Glutamatergic neuron (in vitro differentiated cells): ENCODE results near the gene NUDT4. TPM values are rescaled to one million over a fixed set of nuclear protein-coding genes. Genes with fewer than 3 reads are reported as not detected.

Source experiments
- DNase-seq: peaks from one replicate; pipeline ENCODE4 v3.0.0; 2022
- H3K27ac Mint-ChIP-seq: one replicate; pipeline ENCODE4 v1.8.0; 2020; ENCODE audit warnings: mild to moderate bottlenecking, mixed read lengths, inconsistent platforms; ENCODE audit not compliant: unreplicated experiment
- H3K27me3 Mint-ChIP-seq: one replicate; pipeline ENCODE4 v1.8.0; 2020; ENCODE audit warnings: mild to moderate bottlenecking, moderate library complexity, mixed read lengths, inconsistent platforms; ENCODE audit not compliant: unreplicated experiment
- H3K36me3 Mint-ChIP-seq: one replicate; pipeline ENCODE4 v1.8.0; 2020; ENCODE audit warnings: mild to moderate bottlenecking, mixed read lengths, inconsistent platforms; ENCODE audit not compliant: unreplicated experiment
- H3K4me1 Mint-ChIP-seq: one replicate; pipeline ENCODE4 v1.8.0; 2020; ENCODE audit warnings: mild to moderate bottlenecking, low read depth, mixed read lengths, inconsistent platforms; ENCODE audit not compliant: unreplicated experiment
- H3K4me3 Mint-ChIP-seq: one replicate; pipeline ENCODE4 v1.8.0; 2020; ENCODE audit warnings: mild to moderate bottlenecking, mixed read lengths, inconsistent platforms; ENCODE audit not compliant: unreplicated experiment
- H3K9me3 Mint-ChIP-seq: one replicate; pipeline ENCODE4 v1.8.0; 2020; ENCODE audit warnings: mild to moderate bottlenecking, moderate library complexity, mixed read lengths, inconsistent platforms; ENCODE audit not compliant: unreplicated experiment
- CTCF ChIP-seq: fragments of 200-600 bp; sonication (generic); IDR thresholded peaks from one replicate; pipeline ENCODE4 v1.5.0; 2021; ENCODE audit not compliant: partially characterized antibody, unreplicated experiment
- total RNA-seq: library from RNA; stranded (reverse); fragmentation: NEBNext Ultra II Directional; extraction: Animal tissue kit (Norgen Biotek cat#: 25700); gene quantifications from one replicate; pipeline ENCODE4 v1.2.1, GENCODE V29; 2021; ENCODE audit not compliant: unreplicated experiment

NUDT4 gene
- total RNA-seq, 1 donor from 2014 or later = 29.5 TPM

DNA sequence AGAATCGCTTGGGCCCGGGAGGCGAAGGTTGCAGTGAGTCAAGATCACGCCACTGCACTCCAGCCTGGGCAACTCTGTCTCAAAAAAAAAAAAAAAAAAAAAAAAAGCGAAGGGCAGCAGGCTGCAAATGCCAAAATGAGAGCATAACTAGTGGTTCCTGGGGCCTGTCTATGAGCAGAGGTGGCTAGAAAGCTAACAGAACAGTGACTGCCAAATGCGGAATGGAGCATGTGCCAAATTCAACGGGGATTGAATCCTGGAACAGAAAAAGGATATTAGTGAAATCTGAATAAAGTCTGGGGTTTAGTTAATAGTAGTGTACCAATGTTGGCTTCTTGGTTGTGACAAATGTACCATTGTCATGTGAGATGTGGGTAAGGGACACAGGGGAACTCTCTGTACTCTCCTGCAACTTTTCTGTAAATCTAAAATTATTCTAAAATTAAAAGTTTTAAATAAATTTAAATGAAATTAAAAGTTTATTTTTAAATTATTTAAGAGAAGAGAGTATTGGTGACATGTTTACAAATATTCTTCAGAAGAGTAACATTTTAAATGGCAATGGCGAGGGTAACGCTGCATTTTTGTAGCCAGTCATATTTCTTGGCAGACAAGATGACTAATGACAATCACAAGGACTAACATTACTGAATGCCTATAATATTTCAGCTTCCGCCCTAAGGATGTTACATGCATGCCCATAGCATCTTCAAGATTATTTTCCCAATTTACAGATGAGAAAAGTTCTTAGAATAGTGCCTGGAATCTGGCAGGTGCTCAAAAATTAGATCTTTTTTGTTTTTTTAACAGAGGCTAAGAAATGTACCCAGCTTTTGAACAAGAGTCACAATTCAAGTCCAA, 28.9 kb upstream of the NUDT4 start:
- H3K36me3 Mint-ChIP-seq = no peaks in the 10 kb centered on the region

GRCh38 chr12:93351726-93352125, 26.0 kb upstream of the NUDT4 start:
- no peaks in the 10 kb centered on the region for H3K27me3 Mint-ChIP-seq
- no peak for TF ChIP-seq CTCF
- H3K36me3 Mint-ChIP-seq = no peaks in the 10 kb centered on the region
- H3K4me1 Mint-ChIP-seq = peaks cover 7% of the 10 kb centered on the region
- H3K9me3 Mint-ChIP-seq = peaks cover 6% of the 10 kb centered on the region
- H3K4me3 Mint-ChIP-seq = no peak overlapping the region
- no peak for DNase-seq
- H3K27ac Mint-ChIP-seq = no peak overlapping the region

More for the DNA sequence above, 28.9 kb upstream of the NUDT4 start:
- Mint-ChIP-seq H3K9me3 (peaks cover 6% of the 10 kb centered on the region), H3K27me3 (no peaks in the 10 kb centered on the region), H3K4me3 (no peak overlapping the region), H3K27ac (no peak overlapping the region), H3K4me1 (peaks cover 8% of the 10 kb centered on the region)
- no peak for DNase-seq
- TF ChIP-seq CTCF = no peak

- Mint-ChIP-seq H3K27me3 (no peaks in the 10 kb centered on the region), H3K9me3 (peaks cover 4% of the 10 kb centered on the region), H3K4me1 (peaks cover 3% of the 10 kb centered on the region), H3K27ac (no peak overlapping the region), H3K36me3 (no peaks in the 10 kb centered on the region), H3K4me3 (no peak overlapping the region)
- TF ChIP-seq CTCF = no peak
- DNase-seq = no peak
Observed at GRCh38 chr12:93352321-93352720, 25.4 kb upstream of the NUDT4 start.

GRCh38 chr12:93356214-93356613, 21.5 kb upstream of the NUDT4 start:
- DNase-seq = no peak
- Mint-ChIP-seq H3K4me1 (no peaks in the 10 kb centered on the region), H3K4me3 (no peak overlapping the region), H3K27ac (no peak overlapping the region), H3K9me3 (no peaks in the 10 kb centered on the region), H3K27me3 (no peaks in the 10 kb centered on the region), H3K36me3 (no peaks in the 10 kb centered on the region)
- no peak for TF ChIP-seq CTCF

DNA sequence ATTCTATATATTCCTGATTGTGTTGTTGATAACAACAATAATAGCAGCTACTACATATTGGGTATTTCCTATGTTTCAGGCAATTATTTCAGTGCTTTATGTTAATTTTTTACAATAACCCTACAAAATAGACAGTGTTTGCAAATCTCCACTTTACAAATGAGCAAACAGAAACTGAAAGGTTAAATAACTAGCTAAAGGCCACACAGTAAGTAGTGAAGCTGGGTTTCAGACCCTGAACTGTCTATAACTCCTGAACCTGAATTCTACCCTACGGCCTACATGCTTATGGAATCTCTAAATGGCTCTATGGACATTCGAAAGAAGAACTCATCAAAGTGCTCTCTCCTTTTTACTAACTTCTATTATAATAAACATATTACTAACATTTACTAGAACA, 19.7 kb upstream of the NUDT4 start:
- Mint-ChIP-seq H3K27ac (no peak overlapping the region), H3K4me1 (no peaks in the 10 kb centered on the region), H3K9me3 (peaks cover 1% of the 10 kb centered on the region), H3K27me3 (no peaks in the 10 kb centered on the region), H3K36me3 (no peaks in the 10 kb centered on the region), H3K4me3 (no peak overlapping the region)
- no peak for TF ChIP-seq CTCF
- no peak for DNase-seq
